HK-2 (cell line): ENCODE data around the gene C1orf198.
A peak's percentile ranks its signal among the peaks of the same experiment; 100 is the strongest.
"Not testable (repeated sequence)": the region's sequence is repeated elsewhere in the genome, so short reads cannot be mapped to it uniquely, and the experiment has no call there.

Experiments used
- DNase-seq: peaks from one replicate; pipeline ENCODE4 v3.0.0-alpha.2; 2018; ENCODE audit not compliant: unreplicated experiment

C1orf198 gene

GRCh38 chr1:230860617-230861384 is 7.5 kb downstream of the C1orf198 start:
- DNase-seq = no peak

GRCh38 chr1:230858918-230859729 is 9.2 kb downstream of the C1orf198 start:
- DNase-seq = no peak

- no peak for DNase-seq
Observed at GRCh38 chr1:230858236-230858820, 10.0 kb downstream of the C1orf198 start.

GRCh38 chr1:230857822-230858221 is 10.5 kb downstream of the C1orf198 start:
- DNase-seq = no peak

- no peak for DNase-seq
Observed at GRCh38 chr1:230857077-230857476, 11.2 kb downstream of the C1orf198 start.

- DNase-seq = no peak
Observed at GRCh38 chr1:230855886-230856285, 12.4 kb downstream of the C1orf198 start.

- no peak for DNase-seq
Observed at GRCh38 chr1:230854423-230854822, 13.9 kb downstream of the C1orf198 start.

- DNase-seq = no peak
Observed at GRCh38 chr1:230853731-230854130, 14.6 kb downstream of the C1orf198 start.

GRCh38 chr1:230852959-230853358 is 15.4 kb downstream of the C1orf198 start:
- DNase-seq = no peak

GRCh38 chr1:230851291-230851691 is 17.0 kb downstream of the C1orf198 start:
- DNase-seq = peak; percentile 52

GRCh38 chr1:230850547-230850946 is 17.8 kb downstream of the C1orf198 start:
- DNase-seq = no peak

- DNase-seq = peak; percentile 46
Observed at GRCh38 chr1:230849451-230850224, 18.7 kb downstream of the C1orf198 start.

GRCh38 chr1:230848235-230848634 is 20.1 kb downstream of the C1orf198 start:
- no peak for DNase-seq

GRCh38 chr1:230845184-230845583 is 23.1 kb downstream of the C1orf198 start:
- not testable (repeated sequence) for DNase-seq

- DNase-seq = no peak
Observed at GRCh38 chr1:230844561-230844960, 23.8 kb downstream of the C1orf198 start.

GRCh38 chr1:230843503-230844309 is 24.6 kb downstream of the C1orf198 start:
- DNase-seq = no peak

- no peak for DNase-seq
Observed at GRCh38 chr1:230842801-230843200, 25.5 kb downstream of the C1orf198 start.

GRCh38 chr1:230839173-230839572 is 29.1 kb downstream of the C1orf198 start:
- DNase-seq = no peak

GRCh38 chr1:230836793-230837192 is 31.5 kb downstream of the C1orf198 start:
- no peak for DNase-seq

- no peak for DNase-seq
Observed at GRCh38 chr1:230836347-230836746, 32.0 kb downstream of the C1orf198 start.

- no peak for DNase-seq
Observed at GRCh38 chr1:230834292-230834691, 34.0 kb downstream of the C1orf198 start.
